H9 (cell line): ENCODE measurements around the gene ZNF664. TPM values are rescaled to one million over a fixed set of nuclear protein-coding genes. Genes with fewer than 3 reads are reported as not detected.

Source experiments
- DNase-seq: peaks from one replicate; pipeline ENCODE4 v3.0.0-alpha.2; 2017
- H2AFZ ChIP-seq: one replicate; pipeline ENCODE4 v1.6.1; 2013; ENCODE audit warnings: mild to moderate bottlenecking, low read length, control low read depth, moderate library complexity
- H2AK5ac ChIP-seq: 2 replicates; pipeline ENCODE4 v1.6.1; 2013; ENCODE audit warnings: low read length, control low read depth, mixed read lengths; ENCODE audit not compliant: insufficient read length
- H2BK120ac ChIP-seq: one replicate; pipeline ENCODE4 v1.6.1; 2013; ENCODE audit warnings: low read depth, mild to moderate bottlenecking, low read length, control low read depth, inconsistent platforms; ENCODE audit not compliant: poor library complexity, severe bottlenecking
- H2BK12ac ChIP-seq: 2 replicates; pipeline ENCODE4 v1.6.1; 2013; ENCODE audit warnings: low read length, control low read depth, mixed read lengths, low read depth; ENCODE audit not compliant: insufficient read length
- H2BK15ac ChIP-seq: 2 replicates; pipeline ENCODE4 v1.6.1; 2013; ENCODE audit warnings: low read depth, low read length, control low read depth
- H2BK20ac ChIP-seq: one replicate; pipeline ENCODE4 v1.6.1; 2013; ENCODE audit warnings: low read depth, mild to moderate bottlenecking, low read length, control low read depth, inconsistent platforms; ENCODE audit not compliant: poor library complexity, severe bottlenecking
- H2BK5ac ChIP-seq: 2 replicates; pipeline ENCODE4 v1.6.1; 2013; ENCODE audit warnings: low read length, control low read depth, mixed read lengths; ENCODE audit not compliant: insufficient read length
- H3K14ac ChIP-seq: 2 replicates; pipeline ENCODE4 v1.6.1; 2013; ENCODE audit warnings: low read length, control low read depth; ENCODE audit not compliant: insufficient read depth
- H3K18ac ChIP-seq: 2 replicates; pipeline ENCODE4 v1.6.1; 2013; ENCODE audit warnings: low read depth, mild to moderate bottlenecking, mixed read lengths, low read length, control low read depth; ENCODE audit not compliant: insufficient read length
- H3K23ac ChIP-seq: 2 replicates; pipeline ENCODE4 v1.6.1; 2013; ENCODE audit warnings: low read length, control low read depth, mixed read lengths, low read depth; ENCODE audit not compliant: insufficient read length
- H3K23me2 ChIP-seq: 2 replicates; pipeline ENCODE4 v1.6.1; 2013; ENCODE audit warnings: low read depth, mild to moderate bottlenecking, mixed read lengths, low read length, control low read depth; ENCODE audit not compliant: insufficient read length, poor library complexity, severe bottlenecking
- H3K27ac ChIP-seq: 2 replicates; pipeline ENCODE4 v1.5.1; 2013; ENCODE audit warnings: low read length, control low read depth, mixed read lengths, low read depth; ENCODE audit not compliant: insufficient read length
- H3K27me3 ChIP-seq: 2 replicates; pipeline ENCODE4 v1.6.1; 2013; ENCODE audit warnings: low read length, control low read depth, inconsistent platforms; ENCODE audit not compliant: insufficient read depth
- H3K4ac ChIP-seq: 2 replicates; pipeline ENCODE4 v1.6.1; 2013; ENCODE audit warnings: low read depth, mild to moderate bottlenecking, control low read depth, inconsistent platforms, low read length, moderate library complexity
- H3K4me1 ChIP-seq: 2 replicates; pipeline ENCODE4 v1.6.1; 2013; ENCODE audit warnings: low read length, control low read depth, inconsistent platforms; ENCODE audit not compliant: insufficient read depth
- H3K4me2 ChIP-seq: 2 replicates; pipeline ENCODE4 v1.6.1; 2013; ENCODE audit warnings: low read length, control low read depth, mixed read lengths; ENCODE audit not compliant: insufficient read length, insufficient read depth
- H3K56ac ChIP-seq: 2 replicates; pipeline ENCODE4 v1.6.1; 2013; ENCODE audit warnings: low read depth, mild to moderate bottlenecking, mixed read lengths, low read length, control low read depth; ENCODE audit not compliant: insufficient read length
- H3K79me1 ChIP-seq: 2 replicates; pipeline ENCODE4 v1.6.1; 2013; ENCODE audit warnings: low read depth, mild to moderate bottlenecking, moderate library complexity, low read length, control low read depth, inconsistent platforms; ENCODE audit not compliant: insufficient read depth, poor library complexity, severe bottlenecking
- H3K79me2 ChIP-seq: 2 replicates; pipeline ENCODE4 v1.6.1; 2013; ENCODE audit warnings: low read length, control low read depth, inconsistent platforms; ENCODE audit not compliant: insufficient read depth
- H3K9ac ChIP-seq: 2 replicates; pipeline ENCODE4 v1.6.1; 2013; ENCODE audit warnings: low read length, control low read depth, mixed read lengths; ENCODE audit not compliant: insufficient read length; ENCODE audit errors: extremely low read depth
- H3K9me3 ChIP-seq: one replicate; pipeline ENCODE4 v1.6.1; 2013; ENCODE audit warnings: low read depth, low read length, inconsistent platforms; ENCODE audit not compliant: control insufficient read depth
- H3T11ph ChIP-seq: one replicate; pipeline ENCODE4 v1.6.1; 2013; ENCODE audit warnings: mild to moderate bottlenecking, low read length, control low read depth, inconsistent platforms
- H4K20me1 ChIP-seq: one replicate; pipeline ENCODE4 v1.6.1; 2013; ENCODE audit not compliant: control insufficient read depth, insufficient read length, insufficient read depth
- H4K5ac ChIP-seq: 2 replicates; pipeline ENCODE4 v1.6.1; 2013; ENCODE audit warnings: low read depth, mild to moderate bottlenecking, mixed read lengths, low read length, control low read depth; ENCODE audit not compliant: insufficient read length
- H4K8ac ChIP-seq: replicated peaks from 2 replicates; pipeline ENCODE4 v1.6.1; 2013; ENCODE audit warnings: low read length, control low read depth, mixed read lengths, low read depth; ENCODE audit not compliant: insufficient read length
- H4K91ac ChIP-seq: 2 replicates; pipeline ENCODE4 v1.6.1; 2013; ENCODE audit warnings: low read depth, mild to moderate bottlenecking, moderate library complexity, mixed read lengths, low read length, control low read depth; ENCODE audit not compliant: insufficient read length
- H3K27ac Mint-ChIP-seq, 3 experiments: 2 replicates in 2 of 3; 3 replicates in 1 of 3; pipeline ENCODE4 v1.8.0; 2020 to 2021; ENCODE audit warnings: mixed read lengths in 3 of 3, mild to moderate bottlenecking in 1 of 3, moderate library complexity in 1 of 3
- H3K27me3 Mint-ChIP-seq: 2 replicates; pipeline ENCODE4 v1.8.0; 2021; ENCODE audit warnings: low read depth, mild to moderate bottlenecking, moderate library complexity, mixed read lengths
- H3K36me3 Mint-ChIP-seq, 3 experiments: 2 replicates in 2 of 3; 3 replicates in 1 of 3; pipeline ENCODE4 v1.8.0; 2020 to 2021; ENCODE audit warnings: low read depth in 3 of 3, mixed read lengths in 3 of 3; ENCODE audit not compliant: insufficient read depth in 1 of 3
- H3K4me1 Mint-ChIP-seq, 2 experiments: 2 replicates each; pipeline ENCODE4 v1.8.0; 2020; ENCODE audit warnings: mixed read lengths in 2 of 2
- H3K4me3 Mint-ChIP-seq, 2 experiments: 2 replicates in 1 of 2; 3 replicates in 1 of 2; pipeline ENCODE4 v1.8.0; 2020 to 2021; ENCODE audit warnings: mild to moderate bottlenecking in 2 of 2, mixed read lengths in 2 of 2, moderate library complexity in 1 of 2
- H3K9me3 Mint-ChIP-seq, 2 experiments: 2 replicates in 1 of 2; 3 replicates in 1 of 2; pipeline ENCODE4 v1.8.0; 2020; ENCODE audit warnings: mild to moderate bottlenecking in 2 of 2, mixed read lengths in 2 of 2, moderate library complexity in 1 of 2
- CTCF ChIP-seq: fragments of 200-600 bp; sonication (generic); conservative IDR thresholded peaks from 3 replicates; pipeline ENCODE4 v1.8.0; 2021; ENCODE audit warnings: antibody characterized with exemption, mild to moderate bottlenecking
- WGBS: extraction: QIAGEN DNeasy Blood & Tissue Kit; methylation state at CpG from one replicate; pipeline ENCODE4 v1.1.7; 2013; ENCODE audit warnings: missing lambda C conversion rate, low lambda C conversion rate, mixed read lengths; ENCODE audit not compliant: insufficient read length; ENCODE audit errors: extremely low coverage; 5-methylcytosine and 5-hydroxymethylcytosine counted together
- total RNA-seq: library from RNA; stranded (reverse); gene quantifications from 2 replicates; pipeline ENCODE4 v1.2.1, GENCODE V29; 2021

ZNF664 gene
- total RNA-seq, 1 experiment from 2014 or later = 29.5 TPM

GRCh38 chr12:124040291-124040690 lies 67.3 kb downstream of the ZNF664 start:
- peaks cover 0 to 6% (median 0%) of the 10 kb centered on the region in 3 experiments; a peak in 2 of 7 replicates for H3K36me3 Mint-ChIP-seq
- Histone ChIP-seq H2AFZ (no peak overlapping the region), H2BK20ac (no peak overlapping the region), H3K27ac (no peak overlapping the region), H3K79me2 (no peaks in the 10 kb centered on the region), H3K23me2 (no peaks in the 10 kb centered on the region), H3K27me3 (no peaks in the 10 kb centered on the region), H3T11ph (no peak overlapping the region), H3K56ac (no peak overlapping the region), H3K79me1 (no peaks in the 10 kb centered on the region), H3K9ac (no peak overlapping the region), H4K5ac (no peak overlapping the region), H4K91ac (no peak overlapping the region), H3K4me2 (no peak overlapping the region), H2BK12ac (no peak overlapping the region), H4K8ac (no peak overlapping the region), H2BK15ac (no peak overlapping the region), H3K4me1 (no peaks in the 10 kb centered on the region; the same call in 1 of the 2 replicates), H3K18ac (no peak overlapping the region), H3K14ac (no peak overlapping the region), H2BK5ac (no peak overlapping the region), H3K4ac (no peak overlapping the region), H3K23ac (no peak overlapping the region), H2AK5ac (no peak overlapping the region), H2BK120ac (no peak overlapping the region), H3K9me3 (no peaks in the 10 kb centered on the region), H4K20me1 (no peaks in the 10 kb centered on the region)
- DNase-seq = no peak
- WGBS = no CpG with 5 or more reads among the region's 10 CpGs
- peaks cover 31 to 41% of the 10 kb centered on the region in 2 experiments for H3K4me1 Mint-ChIP-seq
- no peak overlapping the region for H3K27ac Mint-ChIP-seq
- no peak overlapping the region for H3K4me3 Mint-ChIP-seq
- H3K27me3 Mint-ChIP-seq = no peaks in the 10 kb centered on the region
- TF ChIP-seq CTCF = no peak
- H3K9me3 Mint-ChIP-seq = peaks cover 0 to 3% of the 10 kb centered on the region in 2 experiments; a peak in 1 of 5 replicates
